ENCODE measurements around the gene ARL6.

DNA sequence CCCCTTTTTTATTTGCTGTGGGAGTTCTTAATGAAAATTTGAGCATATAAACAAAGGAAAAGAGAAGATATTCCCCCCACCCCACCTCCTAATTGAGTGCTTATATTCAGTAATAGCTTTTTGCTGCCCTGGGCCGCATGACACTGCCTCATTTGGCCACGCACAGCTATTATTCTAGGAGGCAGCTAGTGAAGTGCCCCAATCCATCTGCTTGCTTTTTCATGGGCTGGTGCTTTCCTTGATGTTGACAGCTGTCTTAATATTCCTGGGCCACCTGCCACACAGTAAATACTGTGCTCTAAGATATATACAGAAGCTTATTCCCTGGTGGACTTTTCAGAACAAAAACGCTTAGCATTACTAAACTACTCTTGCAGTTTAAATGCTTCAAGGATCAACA lies 53.4 kb downstream of the ARL6 start:
- TF ChIP-seq, protein P1, sequence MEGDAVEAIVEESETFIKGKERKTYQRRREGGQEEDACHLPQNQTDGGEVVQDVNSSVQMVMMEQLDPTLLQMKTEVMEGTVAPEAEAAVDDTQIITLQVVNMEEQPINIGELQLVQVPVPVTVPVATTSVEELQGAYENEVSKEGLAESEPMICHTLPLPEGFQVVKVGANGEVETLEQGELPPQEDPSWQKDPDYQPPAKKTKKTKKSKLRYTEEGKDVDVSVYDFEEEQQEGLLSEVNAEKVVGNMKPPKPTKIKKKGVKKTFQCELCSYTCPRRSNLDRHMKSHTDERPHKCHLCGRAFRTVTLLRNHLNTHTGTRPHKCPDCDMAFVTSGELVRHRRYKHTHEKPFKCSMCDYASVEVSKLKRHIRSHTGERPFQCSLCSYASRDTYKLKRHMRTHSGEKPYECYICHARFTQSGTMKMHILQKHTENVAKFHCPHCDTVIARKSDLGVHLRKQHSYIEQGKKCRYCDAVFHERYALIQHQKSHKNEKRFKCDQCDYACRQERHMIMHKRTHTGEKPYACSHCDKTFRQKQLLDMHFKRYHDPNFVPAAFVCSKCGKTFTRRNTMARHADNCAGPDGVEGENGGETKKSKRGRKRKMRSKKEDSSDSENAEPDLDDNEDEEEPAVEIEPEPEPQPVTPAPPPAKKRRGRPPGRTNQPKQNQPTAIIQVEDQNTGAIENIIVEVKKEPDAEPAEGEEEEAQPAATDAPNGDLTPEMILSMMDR (IDR thresholded peaks at IDR 0.05 in 4 of 5, conservative IDR thresholded peaks at IDR 0.05 in 1 of 5): no peak
- no peak for TF ChIP-seq POLR2A (IDR thresholded peaks at IDR 0.05)

Measured in gastrocnemius medialis (tissue), 4 donors.